ENCODE measurements around the gene CD8B2.

- TF ChIP-seq CTCF (IDR thresholded peaks at IDR 0.05), result no peak
- TF ChIP-seq EZH2 (IDR thresholded peaks at IDR 0.05), result no peak
Observed at GRCh38 chr2:106523976-106524665, 37.0 kb downstream of the CD8B2 start.

Data from neural progenitor cell (in vitro differentiated cells).